Measurements from ENCODE around the gene PIKFYVE.

PIKFYVE gene

DNA sequence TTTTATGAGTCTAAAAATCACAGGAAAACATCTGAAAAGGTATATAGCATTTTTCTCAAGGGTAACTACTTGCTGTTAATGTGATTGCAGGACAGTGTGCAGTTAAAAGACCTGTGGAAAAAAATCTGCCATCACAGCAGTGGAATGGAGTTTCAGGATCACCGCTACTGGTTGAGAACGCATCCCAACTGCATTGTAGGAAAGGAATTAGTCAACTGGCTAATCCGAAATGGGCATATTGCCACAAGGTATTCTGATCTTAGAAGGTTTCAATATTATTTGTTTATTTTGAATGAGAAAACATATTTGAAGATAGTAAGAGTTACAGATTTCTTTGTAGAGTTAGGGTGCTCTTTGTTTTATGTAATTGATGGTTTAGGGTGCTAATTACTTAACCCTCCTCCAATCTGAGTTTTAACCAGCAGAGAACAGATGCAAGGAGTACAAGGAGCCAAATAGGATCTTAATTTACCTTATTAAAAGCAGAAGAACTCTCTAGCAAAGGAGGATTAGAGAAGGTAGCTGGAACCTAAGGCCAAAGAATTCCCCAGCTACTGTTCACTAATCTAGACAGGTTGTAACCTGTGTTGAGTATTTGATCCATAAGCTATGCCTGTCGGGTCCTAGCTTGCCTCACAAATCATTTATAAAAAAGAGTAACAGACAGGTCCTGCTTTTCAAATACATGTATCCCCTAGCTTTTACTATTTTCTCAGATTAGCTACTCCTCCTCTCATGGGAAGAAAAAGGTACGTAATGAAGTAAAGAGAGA is 35.0 kb downstream of the PIKFYVE start:
- no peaks in the 10 kb centered on the region for H3K4me1 ChIP-seq
- H3K4me3 ChIP-seq: no peak overlapping the region
- DNase-seq (ENCODE audit: low spot score in 2 of 2): no peak
- in situ Hi-C loops (cut with MboI; ENCODE audit: low sequenced_read_pairs): no loop called here
- H3K27me3 ChIP-seq (ENCODE audit: low read depth): no peaks in the 10 kb centered on the region
- no peaks in the 10 kb centered on the region for H3K9me3 ChIP-seq
- peaks cover 20% of the 10 kb centered on the region for H3K36me3 ChIP-seq (replicated peaks)

DNA sequence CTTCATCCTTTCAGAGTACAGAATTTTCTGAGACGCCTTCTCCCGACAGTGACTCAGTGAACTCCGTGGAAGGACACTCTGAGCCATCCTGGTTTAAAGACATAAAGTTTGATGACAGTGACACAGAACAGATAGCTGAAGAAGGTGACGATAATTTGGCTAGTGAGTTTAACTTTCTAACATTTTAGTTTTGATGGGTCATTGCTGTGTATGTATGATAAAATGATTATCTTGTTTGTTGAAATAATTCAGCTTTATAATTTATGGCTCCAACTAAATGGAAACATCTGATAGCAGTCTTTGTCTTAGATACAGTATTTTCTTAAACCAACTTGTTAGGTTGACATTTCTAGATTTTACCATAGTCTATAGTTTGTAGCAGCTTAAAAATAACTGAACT is 38.1 kb downstream of the PIKFYVE start:
- no peaks in the 10 kb centered on the region for H3K27me3 ChIP-seq (ENCODE audit: low read depth)
- no peaks in the 10 kb centered on the region for H3K4me1 ChIP-seq
- in situ Hi-C loops (cut with MboI; ENCODE audit: low sequenced_read_pairs): no loop called here
- no peak for DNase-seq (ENCODE audit: low spot score in 2 of 2)
- no peak overlapping the region for H3K4me3 ChIP-seq
- peaks cover 26% of the 10 kb centered on the region for H3K36me3 ChIP-seq (replicated peaks)
- no peaks in the 10 kb centered on the region for H3K9me3 ChIP-seq

GRCh38 chr2:208304695-208305094 is 38.6 kb downstream of the PIKFYVE start:
- no peaks in the 10 kb centered on the region for H3K4me1 ChIP-seq
- H3K27me3 ChIP-seq (ENCODE audit: low read depth): no peaks in the 10 kb centered on the region
- no peaks in the 10 kb centered on the region for H3K9me3 ChIP-seq
- in situ Hi-C loops (cut with MboI; ENCODE audit: low sequenced_read_pairs): no loop called here
- no peak for DNase-seq (ENCODE audit: low spot score in 2 of 2)
- peaks cover 26% of the 10 kb centered on the region for H3K36me3 ChIP-seq (replicated peaks)
- no peak overlapping the region for H3K4me3 ChIP-seq

DNA sequence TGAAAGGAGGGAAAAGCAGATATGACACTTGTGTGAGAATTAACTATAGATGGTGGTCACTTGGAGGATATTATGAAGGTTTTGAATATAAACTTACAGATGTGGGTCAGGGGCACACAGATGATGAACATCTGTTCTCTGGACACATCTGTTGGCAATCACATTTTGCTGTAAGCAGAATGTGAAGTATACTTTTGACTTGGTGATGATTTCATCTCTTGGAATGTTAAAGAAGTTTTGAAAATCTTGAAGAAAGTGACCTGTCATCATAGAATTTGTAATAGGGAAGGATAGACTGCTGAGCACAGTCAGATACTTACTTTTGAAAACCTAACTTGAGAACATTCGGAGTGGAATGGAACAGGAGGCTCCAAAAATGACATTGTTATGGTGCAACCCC is 40.2 kb downstream of the PIKFYVE start:
- Histone ChIP-seq H3K36me3 (replicated peaks) (peaks cover 18% of the 10 kb centered on the region), H3K27me3 (ENCODE audit: low read depth) (no peaks in the 10 kb centered on the region), H3K4me1 (no peaks in the 10 kb centered on the region), H3K4me3 (no peak overlapping the region), H3K9me3 (no peaks in the 10 kb centered on the region)
- in situ Hi-C loops (cut with MboI; ENCODE audit: low sequenced_read_pairs): no loop called here
- no peak for DNase-seq (ENCODE audit: low spot score in 2 of 2)

DNA sequence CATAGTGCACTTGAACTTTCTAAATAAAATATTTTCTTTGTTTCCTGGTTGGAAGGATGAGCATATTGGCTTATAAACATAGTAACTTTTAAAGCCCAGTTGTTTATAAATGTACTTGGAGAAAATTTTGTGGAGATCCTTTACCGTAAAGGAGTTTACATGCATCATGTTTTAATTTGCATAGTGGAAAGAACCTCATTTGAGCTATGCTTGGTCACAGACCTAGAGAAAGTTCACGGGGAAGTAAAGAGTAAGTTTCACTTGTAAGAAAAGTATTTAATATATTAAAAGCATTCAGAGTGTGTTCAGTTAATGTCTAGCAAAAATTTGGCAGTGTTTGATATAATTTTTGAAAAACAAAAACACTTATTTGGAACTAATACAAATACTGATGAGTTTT is 45.3 kb downstream of the PIKFYVE start:
- Histone ChIP-seq H3K4me3 (no peak overlapping the region), H3K9me3 (no peaks in the 10 kb centered on the region), H3K4me1 (no peaks in the 10 kb centered on the region), H3K27me3 (ENCODE audit: low read depth) (no peaks in the 10 kb centered on the region), H3K36me3 (replicated peaks) (peaks cover 22% of the 10 kb centered on the region)
- in situ Hi-C loops (cut with MboI; ENCODE audit: low sequenced_read_pairs): no loop called here
- no peak for DNase-seq (ENCODE audit: low spot score in 2 of 2)

GRCh38 chr2:208311954-208312353 is 45.9 kb downstream of the PIKFYVE start:
- H3K36me3 ChIP-seq (replicated peaks): peaks cover 22% of the 10 kb centered on the region
- in situ Hi-C loops (cut with MboI; ENCODE audit: low sequenced_read_pairs): no loop called here
- DNase-seq (ENCODE audit: low spot score in 2 of 2): no peak
- H3K9me3 ChIP-seq: no peaks in the 10 kb centered on the region
- H3K4me1 ChIP-seq: no peaks in the 10 kb centered on the region
- no peak overlapping the region for H3K4me3 ChIP-seq
- no peaks in the 10 kb centered on the region for H3K27me3 ChIP-seq (ENCODE audit: low read depth)

GRCh38 chr2:208315081-208315788 is 49.2 kb downstream of the PIKFYVE start:
- no peaks in the 10 kb centered on the region for H3K4me1 ChIP-seq

GRCh38 chr2:208318127-208318526 is 52.1 kb downstream of the PIKFYVE start:
- Histone ChIP-seq H3K27me3 (ENCODE audit: low read depth) (no peaks in the 10 kb centered on the region), H3K36me3 (replicated peaks) (peaks cover 24% of the 10 kb centered on the region), H3K4me1 (no peaks in the 10 kb centered on the region), H3K9me3 (no peaks in the 10 kb centered on the region), H3K4me3 (no peak overlapping the region)
- no peak for DNase-seq (ENCODE audit: low spot score in 2 of 2)
- in situ Hi-C loops (cut with MboI; ENCODE audit: low sequenced_read_pairs): no loop called here

More at GRCh38 chr2:208315081-208315788, 49.2 kb downstream of the PIKFYVE start:
- no peak overlapping the region for H3K4me3 ChIP-seq
- no peaks in the 10 kb centered on the region for H3K27me3 ChIP-seq (ENCODE audit: low read depth)
- no peaks in the 10 kb centered on the region for H3K9me3 ChIP-seq
- in situ Hi-C loops (cut with MboI; ENCODE audit: low sequenced_read_pairs): no loop called here
- DNase-seq (ENCODE audit: low spot score in 2 of 2): no peak
- H3K36me3 ChIP-seq (replicated peaks): peaks cover 27% of the 10 kb centered on the region

DNA sequence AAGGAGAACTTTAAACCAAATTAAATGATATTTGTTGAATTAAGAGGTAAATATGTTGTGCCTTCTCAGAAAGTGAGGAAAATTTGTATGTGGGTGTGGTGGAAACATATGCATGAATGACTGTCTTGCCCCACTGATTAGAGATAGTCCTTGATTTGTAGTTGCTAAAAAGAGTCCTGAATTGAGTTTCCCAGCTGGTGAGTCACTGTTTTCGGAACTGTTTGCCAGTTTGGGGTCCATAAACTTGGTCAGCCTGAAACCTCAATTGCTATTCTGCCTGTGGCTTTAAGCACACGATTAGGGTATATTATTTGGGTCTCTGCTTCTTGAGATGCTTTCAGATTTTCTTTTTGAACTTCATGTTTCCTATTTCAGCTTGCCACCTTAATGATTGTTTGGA is 53.3 kb downstream of the PIKFYVE start:
- no peaks in the 10 kb centered on the region for H3K27me3 ChIP-seq (ENCODE audit: low read depth)
- H3K9me3 ChIP-seq: no peaks in the 10 kb centered on the region
- H3K36me3 ChIP-seq (replicated peaks): peaks cover 25% of the 10 kb centered on the region
- DNase-seq (ENCODE audit: low spot score in 2 of 2): no peak
- H3K4me3 ChIP-seq: no peak overlapping the region
- H3K4me1 ChIP-seq: no peaks in the 10 kb centered on the region
- in situ Hi-C loops (cut with MboI; ENCODE audit: low sequenced_read_pairs): no loop called here

GRCh38 chr2:208320686-208321085 is 54.6 kb downstream of the PIKFYVE start:
- DNase-seq (ENCODE audit: low spot score in 2 of 2): no peak
- Histone ChIP-seq H3K9me3 (no peaks in the 10 kb centered on the region), H3K4me3 (no peak overlapping the region), H3K27me3 (ENCODE audit: low read depth) (no peaks in the 10 kb centered on the region), H3K36me3 (replicated peaks) (peaks cover 25% of the 10 kb centered on the region), H3K4me1 (no peaks in the 10 kb centered on the region)
- in situ Hi-C loops (cut with MboI; ENCODE audit: low sequenced_read_pairs): no loop called here

GRCh38 chr2:208326016-208326415 is 60.0 kb downstream of the PIKFYVE start:
- no peaks in the 10 kb centered on the region for H3K4me1 ChIP-seq
- H3K4me3 ChIP-seq: no peak overlapping the region
- H3K36me3 ChIP-seq (replicated peaks): peaks cover 32% of the 10 kb centered on the region
- no peaks in the 10 kb centered on the region for H3K9me3 ChIP-seq
- H3K27me3 ChIP-seq (ENCODE audit: low read depth): no peaks in the 10 kb centered on the region
- no peak for DNase-seq (ENCODE audit: low spot score in 2 of 2)
- in situ Hi-C loops (cut with MboI; ENCODE audit: low sequenced_read_pairs): no loop called here

DNA sequence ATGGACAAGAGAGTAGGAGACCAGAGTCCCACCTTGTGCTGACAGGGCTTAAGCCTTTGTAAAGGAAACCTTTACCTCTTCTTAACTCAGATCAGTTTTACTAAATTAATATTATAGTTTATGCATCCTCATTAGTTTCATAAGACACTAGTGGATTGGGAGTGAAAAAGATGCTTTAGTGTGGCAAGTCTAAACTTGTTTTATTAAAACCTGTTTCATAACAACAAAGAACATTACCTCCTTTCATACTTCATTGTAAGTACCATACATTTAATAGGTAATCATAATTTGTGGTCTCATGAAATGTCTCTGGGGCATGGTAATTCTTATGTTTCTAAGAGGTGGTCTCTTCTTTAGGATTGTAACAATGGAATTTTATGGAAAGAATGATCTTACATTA is 63.4 kb downstream of the PIKFYVE start:
- no peaks in the 10 kb centered on the region for H3K4me1 ChIP-seq
- no peak for DNase-seq (ENCODE audit: low spot score in 2 of 2)
- H3K9me3 ChIP-seq: no peaks in the 10 kb centered on the region
- no peaks in the 10 kb centered on the region for H3K27me3 ChIP-seq (ENCODE audit: low read depth)
- H3K36me3 ChIP-seq (replicated peaks): peaks cover 24% of the 10 kb centered on the region
- in situ Hi-C loops (cut with MboI; ENCODE audit: low sequenced_read_pairs): no loop called here
- H3K4me3 ChIP-seq: no peak overlapping the region

DNA sequence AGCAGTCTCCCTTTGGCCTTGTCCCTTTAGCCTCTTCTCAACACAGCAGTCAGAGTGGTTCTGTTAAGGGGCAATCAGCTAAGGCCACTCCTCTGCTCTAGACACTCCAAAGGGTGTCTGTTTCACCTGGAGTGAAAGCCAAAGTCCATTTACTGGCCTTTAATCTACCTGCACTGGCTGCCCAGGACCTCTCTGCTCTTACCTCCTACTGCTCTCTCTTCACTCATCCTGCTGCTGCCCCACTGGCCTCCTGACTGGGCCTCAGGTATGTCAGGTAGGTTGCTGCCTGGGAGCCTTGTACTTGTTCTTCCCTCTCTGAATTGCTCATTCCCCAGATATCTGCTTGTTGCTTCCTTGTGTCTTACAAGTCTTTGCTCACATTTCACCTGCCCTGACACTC is 68.2 kb downstream of the PIKFYVE start:
- no peak for DNase-seq (ENCODE audit: low spot score in 2 of 2)
- no peaks in the 10 kb centered on the region for H3K27me3 ChIP-seq (ENCODE audit: low read depth)
- H3K36me3 ChIP-seq (replicated peaks): peaks cover 29% of the 10 kb centered on the region
- no peak overlapping the region for H3K4me3 ChIP-seq
- no peaks in the 10 kb centered on the region for H3K4me1 ChIP-seq
- no peaks in the 10 kb centered on the region for H3K9me3 ChIP-seq
- in situ Hi-C loops (cut with MboI; ENCODE audit: low sequenced_read_pairs): no loop called here

GRCh38 chr2:208346756-208347155 is 80.7 kb downstream of the PIKFYVE start:
- in situ Hi-C loops (cut with MboI; ENCODE audit: low sequenced_read_pairs): no loop called here
- peaks cover 47% of the 10 kb centered on the region for H3K36me3 ChIP-seq (replicated peaks)
- peaks cover 3% of the 10 kb centered on the region for H3K4me1 ChIP-seq
- no peaks in the 10 kb centered on the region for H3K27me3 ChIP-seq (ENCODE audit: low read depth)
- H3K4me3 ChIP-seq: no peak overlapping the region
- no peaks in the 10 kb centered on the region for H3K9me3 ChIP-seq
- no peak for DNase-seq (ENCODE audit: low spot score in 2 of 2)

Data from HAP-1 (cell line).